GM18861 (cell line): ENCODE measurements around the gene IMPA2.
A peak's percentile ranks its signal among the peaks of the same experiment; 100 is the strongest.

Source experiments
- ATAC-seq: cut with Tn5 transposase; IDR thresholded peaks from one replicate; pipeline ENCODE4 v1.9.1; 2021; ENCODE audit not compliant: unreplicated experiment

Gene IMPA2

GRCh38 chr18:11987527-11987926, 6.2 kb downstream of the IMPA2 start:
- ATAC-seq: no peak

GRCh38 chr18:11989174-11989573, 7.9 kb downstream of the IMPA2 start:
- no peak for ATAC-seq

GRCh38 chr18:11989966-11990380, 8.7 kb downstream of the IMPA2 start:
- no peak for ATAC-seq

- no peak for ATAC-seq
Measured at GRCh38 chr18:11990539-11990938, 9.2 kb downstream of the IMPA2 start.

GRCh38 chr18:11991021-11991795, 9.9 kb downstream of the IMPA2 start:
- no peak for ATAC-seq

- no peak for ATAC-seq
Measured at GRCh38 chr18:11992096-11992790, 10.9 kb downstream of the IMPA2 start.

- no peak for ATAC-seq
Measured at GRCh38 chr18:11993264-11993916, 12.1 kb downstream of the IMPA2 start.

GRCh38 chr18:11994336-11994702, 13.0 kb downstream of the IMPA2 start:
- ATAC-seq: no peak

GRCh38 chr18:11994703-11995444, 13.6 kb downstream of the IMPA2 start:
- ATAC-seq: no peak

GRCh38 chr18:11995445-11996189, 14.3 kb downstream of the IMPA2 start:
- peak; percentile 81 for ATAC-seq

GRCh38 chr18:11996190-11996754, 15.0 kb downstream of the IMPA2 start:
- ATAC-seq: no peak

GRCh38 chr18:11996907-11997306, 15.6 kb downstream of the IMPA2 start:
- ATAC-seq: no peak

GRCh38 chr18:11997466-11997865, 16.2 kb downstream of the IMPA2 start:
- ATAC-seq: no peak

GRCh38 chr18:11998193-11998592, 16.9 kb downstream of the IMPA2 start:
- ATAC-seq: no peak

GRCh38 chr18:11999429-11999828, 18.1 kb downstream of the IMPA2 start:
- ATAC-seq: no peak

GRCh38 chr18:12000072-12000659, 18.9 kb downstream of the IMPA2 start:
- no peak for ATAC-seq

- no peak for ATAC-seq
Measured at GRCh38 chr18:12001421-12001820, 20.1 kb downstream of the IMPA2 start.

GRCh38 chr18:12003894-12004293, 22.6 kb downstream of the IMPA2 start:
- no peak for ATAC-seq

GRCh38 chr18:12005538-12006487, 24.5 kb downstream of the IMPA2 start:
- ATAC-seq: no peak
